HCT116 (cell line): Measurements from ENCODE around the gene PRSS56. TPM values are rescaled to one million over a fixed set of nuclear protein-coding genes. Genes with fewer than 3 reads are reported as not detected.

ENCODE experiments used
- ATAC-seq: fragments of 200-7000 bp; cut with Tn5 transposase; 2 replicates; pipeline ENCODE4 v1.9.1; 2020; ENCODE audit warnings: mild to moderate bottlenecking, moderate library complexity
- BruUV-seq: library from RNA; stranded (reverse); fragments of 400-500 nt; replicated peaks from 2 replicates; lab custom pipeline; 2021; lab: Mats Ljungman, UMichigan
- CTCF ChIA-PET: fragments of 300-600 bp; sonication (Branson Sonifier 250); formaldehyde crosslinking; loops from one replicate; lab custom pipeline; 2021; ENCODE audit warnings: antibody characterized with exemption; lab: Charles Lee
- POLR2A ChIA-PET: fragments of 300-600, 350-600 bp; sonication (Branson Sonifier 250); formaldehyde crosslinking; loops from one replicate; lab custom pipeline; 2021; ENCODE audit warnings: antibody characterized with exemption; lab: Charles Lee
- RAD21 ChIA-PET, 2 experiments: fragments of 300-600 bp; sonication (Branson Sonifier 250); formaldehyde crosslinking; loops; one replicate each; lab custom pipeline; 2023; ENCODE audit warnings: low total read pairs in 2 of 2; ENCODE audit not compliant: uncharacterized antibody in 2 of 2, unreplicated experiment in 2 of 2, low non-redundant PET in 1 of 2; lab: Charles Lee
- DNase-seq: peaks from one replicate; pipeline ENCODE4 v3.0.0-alpha.2; 2010; ENCODE audit warnings: low read depth, low spot score
- H2AFZ ChIP-seq: fragments of 200-600 bp; shearing (Covaris generic), sonication (generic); 2 replicates; pipeline ENCODE4 v1.6.1; 2017; ENCODE audit warnings: low read depth, mixed run types, mixed read lengths, antibody characterized with exemption, low read length; ENCODE audit not compliant: poor library complexity, severe bottlenecking
- H3K27ac ChIP-seq: 2 replicates; pipeline ENCODE4 v1.5.1; 2012; ENCODE audit warnings: low read depth, low read length
- H3K27me3 ChIP-seq: fragments of 200-600 bp; sonication (generic); 2 replicates; pipeline ENCODE4 v1.6.1; 2016; ENCODE audit warnings: mixed run types, low read length, mixed read lengths; ENCODE audit not compliant: insufficient read depth
- H3K36me3 ChIP-seq, 2 experiments: fragments of 200-500 bp in 1 of 2; fragments of 200-600 bp in 1 of 2; sonication (Bioruptor generic) in 1 of 2; sonication (generic) in 1 of 2; 2 replicates each; pipeline versions ENCODE4 v1.5.1 to v1.6.1; 2014 to 2016; ENCODE audit warnings: low read length in 2 of 2, inconsistent platforms in 1 of 2, mixed read lengths in 1 of 2, mixed run types in 1 of 2; ENCODE audit not compliant: insufficient read depth in 2 of 2, control insufficient read depth in 1 of 2
- H3K4me1 ChIP-seq, 2 experiments: fragments of 200-600 bp in 1 of 2; sonication (generic) in 1 of 2; 2 replicates each; pipeline versions ENCODE4 v1.5.1 to v1.6.1; 2012 to 2017; ENCODE audit warnings: low read length in 2 of 2, inconsistent platforms in 1 of 2, mild to moderate bottlenecking in 1 of 2, mixed read lengths in 1 of 2, mixed run types in 1 of 2, moderate library complexity in 1 of 2; ENCODE audit not compliant: insufficient read depth in 2 of 2, control insufficient read depth in 1 of 2
- H3K4me2 ChIP-seq: fragments of 200-600 bp; sonication (generic); 2 replicates; pipeline ENCODE4 v1.6.1; 2017; ENCODE audit warnings: mixed run types, low read length, mixed read lengths
- H3K4me3 ChIP-seq, 2 experiments: fragments of 200-600 bp in 1 of 2; sonication (generic) in 1 of 2; replicated peaks in 1 of 2; 2 replicates each; pipeline ENCODE4 v1.5.1; 2011 to 2016; ENCODE audit warnings: low read length in 2 of 2, control low read depth in 1 of 2, low read depth in 1 of 2, mild to moderate bottlenecking in 1 of 2, mixed read lengths in 1 of 2, mixed run types in 1 of 2
- H3K79me2 ChIP-seq: fragments of 200-600 bp; sonication (generic); 2 replicates; pipeline ENCODE4 v1.6.1; 2017; ENCODE audit warnings: mild to moderate bottlenecking, mixed run types, low read length, moderate library complexity, mixed read lengths; ENCODE audit not compliant: insufficient read depth
- H3K9ac ChIP-seq: fragments of 200-600 bp; sonication (generic); 2 replicates; pipeline ENCODE4 v1.6.1; 2016; ENCODE audit warnings: low read length, mixed read lengths
- H3K9me2 ChIP-seq: fragments of 200-600 bp; sonication (generic), shearing (Covaris generic); 2 replicates; pipeline ENCODE4 v1.6.1; 2017; ENCODE audit warnings: mixed run types, mild to moderate bottlenecking, moderate library complexity; ENCODE audit not compliant: insufficient read depth
- H3K9me3 ChIP-seq, 2 experiments: fragments of 200-500 bp in 1 of 2; fragments of 200-600 bp in 1 of 2; sonication (Bioruptor generic) in 1 of 2; sonication (generic) in 1 of 2; 2 replicates each; pipeline ENCODE4 v1.6.1; 2014 to 2017; ENCODE audit warnings: low read length in 2 of 2, mixed read lengths in 2 of 2, inconsistent platforms in 1 of 2, low read depth in 1 of 2, mild to moderate bottlenecking in 1 of 2, mixed run types in 1 of 2, moderate library complexity in 1 of 2; ENCODE audit not compliant: control insufficient read depth in 1 of 2, insufficient read depth in 1 of 2
- H4K20me1 ChIP-seq: fragments of 200-600 bp; sonication (generic), shearing (Covaris generic); 2 replicates; pipeline ENCODE4 v1.6.1; 2017; ENCODE audit warnings: mixed run types, mild to moderate bottlenecking, moderate library complexity; ENCODE audit not compliant: insufficient read depth
- CBX3 ChIP-seq: IDR thresholded peaks from 2 replicates; pipeline ENCODE4 v1.6.1; 2012; ENCODE audit warnings: low read depth
- ELF1 ChIP-seq: IDR thresholded peaks from 2 replicates; pipeline ENCODE4 v1.6.1; 2012; ENCODE audit warnings: low read depth, borderline replicate concordance
- JUND ChIP-seq: IDR thresholded peaks from 2 replicates; pipeline ENCODE4 v1.6.1; 2012
- POLR2A ChIP-seq: IDR thresholded peaks from 2 replicates; pipeline ENCODE4 v1.7.0; 2011; ENCODE audit warnings: borderline replicate concordance; ENCODE audit not compliant: insufficient read depth, insufficient read length; ENCODE audit errors: extremely low read depth
- SP1 ChIP-seq: IDR thresholded peaks from 2 replicates; pipeline ENCODE4 v1.6.1; 2012; ENCODE audit warnings: low read depth
- YY1 ChIP-seq: IDR thresholded peaks from 2 replicates; pipeline ENCODE4 v1.6.1; 2011; ENCODE audit warnings: low read length, low read depth, moderate library complexity, mild to moderate bottlenecking; ENCODE audit not compliant: insufficient replicate concordance; ENCODE audit errors: extremely low read depth
- intact Hi-C: fragments of 100-400 bp; cut with micrococcal nuclease; formaldehyde crosslinking; loops from 2 replicates; pipeline ENCODE4 v1.10.0; 2022
- total RNA-seq: library from RNA; stranded (reverse); gene quantifications from one replicate; pipeline ENCODE4 v1.2.1, GENCODE V29; 2021; ENCODE audit not compliant: unreplicated experiment
- TF ChIP-seq, protein P1 (sequence below): IDR thresholded peaks from 2 replicates; pipeline ENCODE4 v1.6.1; 2012
- TF ChIP-seq, protein P2 (sequence below): IDR thresholded peaks from 2 replicates; pipeline ENCODE4 v1.6.1; 2011; ENCODE audit warnings: mild to moderate bottlenecking, low read length, moderate library complexity; ENCODE audit not compliant: insufficient replicate concordance; ENCODE audit errors: extremely low read depth
- TF ChIP-seq, protein P3 (sequence below): IDR thresholded peaks from 2 replicates; pipeline ENCODE4 v1.6.1; 2012; ENCODE audit warnings: low read depth
- TF ChIP-seq, protein P4 (sequence below), 3 experiments: fragments of 200-600 bp in 1 of 3; sonication (generic) in 1 of 3; IDR thresholded peaks in 2 of 3; conservative IDR thresholded peaks in 1 of 3; 2 replicates each; pipeline ENCODE4 v1.5.1; 2012 to 2017; ENCODE audit warnings: low read depth in 2 of 3, low read length in 2 of 3, antibody characterized with exemption in 1 of 3, borderline replicate concordance in 1 of 3, control low read depth in 1 of 3, mild to moderate bottlenecking in 1 of 3, mixed read lengths in 1 of 3, mixed run types in 1 of 3, moderate library complexity in 1 of 3; ENCODE audit not compliant: insufficient read depth in 1 of 3

PRSS56 gene
- total RNA-seq, 1 experiment from 2014 or later: not detected

DNA sequence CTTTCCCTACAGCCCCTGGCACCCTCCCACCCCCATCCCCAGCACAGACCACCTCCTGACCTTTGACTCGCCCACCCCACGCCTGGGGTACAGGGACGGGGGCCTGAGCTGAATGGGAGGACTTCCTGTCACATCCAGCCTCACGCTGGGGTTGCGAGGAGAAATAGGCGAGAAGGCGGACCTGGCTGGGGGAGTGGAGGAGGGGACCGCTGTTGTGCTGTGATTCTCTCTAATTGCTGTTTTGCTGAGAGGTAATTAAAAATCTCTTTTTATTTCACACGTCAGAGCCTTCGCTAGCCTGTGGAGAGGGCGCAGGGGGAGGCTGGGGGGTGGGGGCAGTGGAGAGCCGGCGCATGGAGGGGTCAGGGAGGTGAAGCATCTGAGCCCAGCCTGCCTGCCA lies 22.8 kb upstream of the PRSS56 start (continued):
- TF ChIP-seq, protein P1, sequence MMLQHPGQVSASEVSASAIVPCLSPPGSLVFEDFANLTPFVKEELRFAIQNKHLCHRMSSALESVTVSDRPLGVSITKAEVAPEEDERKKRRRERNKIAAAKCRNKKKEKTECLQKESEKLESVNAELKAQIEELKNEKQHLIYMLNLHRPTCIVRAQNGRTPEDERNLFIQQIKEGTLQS: no peak
- TF ChIP-seq CBX3 (no peak), JUND (no peak)
- TF ChIP-seq, protein P2, sequence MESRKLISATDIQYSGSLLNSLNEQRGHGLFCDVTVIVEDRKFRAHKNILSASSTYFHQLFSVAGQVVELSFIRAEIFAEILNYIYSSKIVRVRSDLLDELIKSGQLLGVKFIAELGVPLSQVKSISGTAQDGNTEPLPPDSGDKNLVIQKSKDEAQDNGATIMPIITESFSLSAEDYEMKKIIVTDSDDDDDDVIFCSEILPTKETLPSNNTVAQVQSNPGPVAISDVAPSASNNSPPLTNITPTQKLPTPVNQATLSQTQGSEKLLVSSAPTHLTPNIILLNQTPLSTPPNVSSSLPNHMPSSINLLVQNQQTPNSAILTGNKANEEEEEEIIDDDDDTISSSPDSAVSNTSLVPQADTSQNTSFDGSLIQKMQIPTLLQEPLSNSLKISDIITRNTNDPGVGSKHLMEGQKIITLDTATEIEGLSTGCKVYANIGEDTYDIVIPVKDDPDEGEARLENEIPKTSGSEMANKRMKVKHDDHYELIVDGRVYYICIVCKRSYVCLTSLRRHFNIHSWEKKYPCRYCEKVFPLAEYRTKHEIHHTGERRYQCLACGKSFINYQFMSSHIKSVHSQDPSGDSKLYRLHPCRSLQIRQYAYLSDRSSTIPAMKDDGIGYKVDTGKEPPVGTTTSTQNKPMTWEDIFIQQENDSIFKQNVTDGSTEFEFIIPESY: no peak

DNA sequence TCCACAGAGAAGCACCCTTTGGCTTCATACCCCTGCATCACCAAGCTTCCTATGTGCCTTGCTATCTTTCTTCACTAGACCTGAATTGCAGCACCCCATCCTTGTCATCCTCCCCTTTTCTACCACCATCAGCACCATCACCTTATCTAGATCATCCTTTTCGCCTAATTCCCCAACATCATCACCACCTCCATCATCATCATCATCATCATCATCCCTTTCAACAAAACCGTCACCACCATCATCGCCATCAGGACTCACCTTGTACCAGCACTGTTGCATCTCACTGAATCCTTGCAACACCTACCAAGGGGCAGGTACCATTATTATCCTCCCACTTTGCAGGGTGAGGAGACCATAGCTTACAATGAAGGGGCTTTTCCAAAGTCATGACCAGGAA lies 21.7 kb upstream of the PRSS56 start:
- Histone ChIP-seq H2AFZ (no peak overlapping the region), H3K27me3 (no peaks in the 10 kb centered on the region), H3K36me3 (no peaks in the 10 kb centered on the region), H3K9ac (no peak overlapping the region), H3K4me2 (no peak overlapping the region), H3K27ac (no peak overlapping the region), H3K9me2 (no peaks in the 10 kb centered on the region), H3K4me1 (no peaks in the 10 kb centered on the region), H3K79me2 (no peaks in the 10 kb centered on the region), H3K9me3 (no peaks in the 10 kb centered on the region), H3K4me3 (no peak overlapping the region), H4K20me1 (no peaks in the 10 kb centered on the region)
- intact Hi-C loops: no loop called here
- ChIA-PET RAD21 (no interaction called here), POLR2A (no interaction called here), CTCF (no interaction called here)
- TF ChIP-seq, protein P3, sequence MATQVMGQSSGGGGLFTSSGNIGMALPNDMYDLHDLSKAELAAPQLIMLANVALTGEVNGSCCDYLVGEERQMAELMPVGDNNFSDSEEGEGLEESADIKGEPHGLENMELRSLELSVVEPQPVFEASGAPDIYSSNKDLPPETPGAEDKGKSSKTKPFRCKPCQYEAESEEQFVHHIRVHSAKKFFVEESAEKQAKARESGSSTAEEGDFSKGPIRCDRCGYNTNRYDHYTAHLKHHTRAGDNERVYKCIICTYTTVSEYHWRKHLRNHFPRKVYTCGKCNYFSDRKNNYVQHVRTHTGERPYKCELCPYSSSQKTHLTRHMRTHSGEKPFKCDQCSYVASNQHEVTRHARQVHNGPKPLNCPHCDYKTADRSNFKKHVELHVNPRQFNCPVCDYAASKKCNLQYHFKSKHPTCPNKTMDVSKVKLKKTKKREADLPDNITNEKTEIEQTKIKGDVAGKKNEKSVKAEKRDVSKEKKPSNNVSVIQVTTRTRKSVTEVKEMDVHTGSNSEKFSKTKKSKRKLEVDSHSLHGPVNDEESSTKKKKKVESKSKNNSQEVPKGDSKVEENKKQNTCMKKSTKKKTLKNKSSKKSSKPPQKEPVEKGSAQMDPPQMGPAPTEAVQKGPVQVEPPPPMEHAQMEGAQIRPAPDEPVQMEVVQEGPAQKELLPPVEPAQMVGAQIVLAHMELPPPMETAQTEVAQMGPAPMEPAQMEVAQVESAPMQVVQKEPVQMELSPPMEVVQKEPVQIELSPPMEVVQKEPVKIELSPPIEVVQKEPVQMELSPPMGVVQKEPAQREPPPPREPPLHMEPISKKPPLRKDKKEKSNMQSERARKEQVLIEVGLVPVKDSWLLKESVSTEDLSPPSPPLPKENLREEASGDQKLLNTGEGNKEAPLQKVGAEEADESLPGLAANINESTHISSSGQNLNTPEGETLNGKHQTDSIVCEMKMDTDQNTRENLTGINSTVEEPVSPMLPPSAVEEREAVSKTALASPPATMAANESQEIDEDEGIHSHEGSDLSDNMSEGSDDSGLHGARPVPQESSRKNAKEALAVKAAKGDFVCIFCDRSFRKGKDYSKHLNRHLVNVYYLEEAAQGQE: no peak
- TF ChIP-seq SP1: no peak
- no peak for TF ChIP-seq ELF1
- TF ChIP-seq POLR2A: no peak
- TF ChIP-seq, protein P4, sequence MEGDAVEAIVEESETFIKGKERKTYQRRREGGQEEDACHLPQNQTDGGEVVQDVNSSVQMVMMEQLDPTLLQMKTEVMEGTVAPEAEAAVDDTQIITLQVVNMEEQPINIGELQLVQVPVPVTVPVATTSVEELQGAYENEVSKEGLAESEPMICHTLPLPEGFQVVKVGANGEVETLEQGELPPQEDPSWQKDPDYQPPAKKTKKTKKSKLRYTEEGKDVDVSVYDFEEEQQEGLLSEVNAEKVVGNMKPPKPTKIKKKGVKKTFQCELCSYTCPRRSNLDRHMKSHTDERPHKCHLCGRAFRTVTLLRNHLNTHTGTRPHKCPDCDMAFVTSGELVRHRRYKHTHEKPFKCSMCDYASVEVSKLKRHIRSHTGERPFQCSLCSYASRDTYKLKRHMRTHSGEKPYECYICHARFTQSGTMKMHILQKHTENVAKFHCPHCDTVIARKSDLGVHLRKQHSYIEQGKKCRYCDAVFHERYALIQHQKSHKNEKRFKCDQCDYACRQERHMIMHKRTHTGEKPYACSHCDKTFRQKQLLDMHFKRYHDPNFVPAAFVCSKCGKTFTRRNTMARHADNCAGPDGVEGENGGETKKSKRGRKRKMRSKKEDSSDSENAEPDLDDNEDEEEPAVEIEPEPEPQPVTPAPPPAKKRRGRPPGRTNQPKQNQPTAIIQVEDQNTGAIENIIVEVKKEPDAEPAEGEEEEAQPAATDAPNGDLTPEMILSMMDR (IDR thresholded peaks at IDR 0.05 in 2 of 3, conservative IDR thresholded peaks at IDR 0.05 in 1 of 3; ENCODE audit: borderline replicate concordance in 1 of 3, insufficient read depth in 1 of 3, low read depth in 2 of 3, low read length in 2 of 3): no peak
- TF ChIP-seq YY1: no peak
- no peak for DNase-seq
- no TSS peak for BruUV-seq
- no peak for ATAC-seq
